GM18526 (cell line): Measurements from ENCODE around the gene MYH10.

ENCODE experiments used
- POLR2A ChIP-seq: IDR thresholded peaks from 3 replicates; pipeline ENCODE4 v1.6.1; 2011; ENCODE audit not compliant: insufficient read length; ENCODE audit errors: extremely low read depth

The MYH10 gene

DNA sequence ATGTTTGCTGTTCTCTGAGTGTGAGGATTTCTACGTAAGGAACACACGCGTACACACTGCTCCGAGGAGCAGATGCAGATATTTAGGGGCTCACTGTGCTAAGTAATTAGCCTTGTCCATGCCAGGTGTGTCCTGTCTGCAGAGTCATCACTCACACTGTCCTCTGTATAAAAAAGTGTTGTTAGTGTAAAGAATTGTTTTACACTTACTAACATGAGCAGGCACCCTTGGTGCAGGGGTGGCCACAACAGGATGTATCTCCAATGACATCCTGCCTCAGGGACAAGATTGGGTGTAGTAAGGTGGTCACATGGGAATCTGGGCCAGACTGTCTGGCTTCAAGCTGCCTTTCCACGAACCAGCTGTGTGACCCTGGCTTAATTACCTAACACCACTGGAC lies 130.9 kb downstream of the MYH10 start:
- TF ChIP-seq POLR2A, result no peak

DNA sequence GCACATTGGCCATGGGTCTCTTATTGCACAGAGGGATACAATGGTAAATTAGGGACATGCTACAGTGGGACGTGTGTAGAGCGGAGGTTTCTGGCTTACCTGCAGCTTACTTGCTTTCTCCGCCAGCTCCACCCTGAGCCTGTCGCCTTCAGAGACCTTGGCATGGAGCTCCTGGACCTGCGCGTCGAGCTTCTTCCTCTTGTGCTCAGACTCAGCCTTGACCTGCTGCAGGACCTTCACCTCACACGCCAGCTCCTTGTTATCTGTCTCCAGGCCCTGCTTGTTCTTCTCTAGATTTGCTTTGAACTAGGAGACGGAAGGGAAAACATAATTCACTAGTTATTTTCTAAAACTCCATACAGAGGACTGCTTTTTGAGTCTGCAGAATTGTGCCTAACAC lies 131.4 kb downstream of the MYH10 start:
- TF ChIP-seq POLR2A, result no peak

DNA sequence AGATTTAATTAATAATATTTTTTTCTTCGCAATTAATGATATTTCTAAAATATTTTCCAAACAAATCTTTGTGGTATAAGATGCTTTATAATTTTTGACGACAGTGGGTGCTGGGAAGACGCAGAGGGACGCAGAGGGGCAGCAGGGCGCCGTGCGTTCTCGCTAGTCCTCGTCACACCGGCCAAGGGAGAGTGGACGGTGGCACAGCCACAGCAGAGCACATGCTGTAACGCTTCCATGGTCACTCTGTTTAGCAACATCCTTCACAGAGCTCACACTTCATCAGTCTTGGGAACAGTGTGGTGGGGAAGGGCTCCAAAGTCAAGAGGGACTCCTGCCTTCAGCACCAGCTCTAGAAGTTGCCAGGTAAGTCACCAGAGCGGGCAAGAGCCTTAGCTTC lies 134.4 kb downstream of the MYH10 start:
- TF ChIP-seq POLR2A, result no peak

DNA sequence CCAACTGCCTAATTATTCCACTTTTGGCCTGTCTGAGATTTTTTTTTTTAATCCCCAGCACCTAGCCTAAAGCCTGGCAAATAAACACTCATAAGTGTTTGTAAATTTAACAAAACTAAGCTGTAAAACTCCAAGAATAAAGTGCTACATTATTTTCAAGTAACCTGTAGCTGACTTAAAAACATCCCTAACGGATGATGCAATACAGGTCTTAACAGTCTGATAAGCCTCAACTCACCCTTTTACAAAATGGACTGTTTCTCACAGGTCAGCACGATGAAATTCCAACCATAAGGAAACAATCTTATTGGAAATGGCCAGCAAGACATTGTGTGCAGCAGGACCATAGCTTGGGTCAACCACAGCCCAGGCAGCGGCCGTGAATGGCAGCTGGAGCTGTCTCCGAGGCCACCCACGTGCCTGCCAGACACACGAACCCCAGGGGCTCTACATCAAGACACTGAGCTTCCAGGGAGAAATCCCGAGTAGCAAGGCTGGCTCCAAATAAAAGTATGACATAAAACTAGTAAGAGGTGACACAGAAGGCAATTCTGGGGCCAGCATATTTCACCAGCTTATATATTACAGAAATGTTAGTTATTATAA lies 135.9 kb downstream of the MYH10 start:
- no peak for TF ChIP-seq POLR2A

DNA sequence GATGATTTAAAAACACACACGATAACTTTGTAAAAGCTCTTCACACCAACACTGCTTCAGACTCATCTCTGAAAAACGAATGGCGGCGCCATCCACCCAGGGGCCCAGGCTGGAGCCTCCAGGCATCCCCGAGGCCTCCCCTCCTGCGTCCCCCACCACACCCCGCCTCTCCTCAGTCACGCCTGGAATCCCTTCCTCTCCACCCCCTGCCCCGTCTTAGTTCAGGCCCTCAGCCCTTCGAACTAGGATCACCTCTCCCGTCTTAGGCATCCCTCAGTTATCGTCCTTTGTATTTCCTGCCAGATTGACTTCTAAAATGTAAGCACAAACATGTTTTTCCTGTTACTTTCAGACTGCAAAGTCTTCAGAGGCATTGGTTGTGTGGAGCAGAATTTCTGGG lies 136.5 kb downstream of the MYH10 start:
- TF ChIP-seq POLR2A, result no peak

DNA sequence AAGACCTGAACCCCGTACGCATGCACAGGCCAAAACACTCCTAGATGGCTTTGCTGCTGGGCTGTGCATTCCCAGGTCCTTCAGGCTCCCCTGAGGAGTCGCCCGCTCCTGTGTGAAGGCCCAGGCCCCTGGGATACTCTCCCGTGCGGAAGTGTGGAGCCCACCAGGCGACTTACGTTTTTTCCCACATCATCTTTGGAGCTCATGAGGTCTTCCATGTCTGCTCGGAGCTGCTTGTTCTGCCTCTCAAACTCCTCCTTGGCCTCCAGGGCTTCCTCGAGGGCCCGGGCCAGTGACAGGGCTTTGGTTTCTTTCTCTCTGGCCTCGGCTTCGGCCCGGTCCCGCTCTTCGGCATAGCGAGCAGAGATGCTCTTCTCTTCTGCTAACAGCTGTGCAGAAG lies 138.4 kb downstream of the MYH10 start:
- TF ChIP-seq POLR2A, result no peak

DNA sequence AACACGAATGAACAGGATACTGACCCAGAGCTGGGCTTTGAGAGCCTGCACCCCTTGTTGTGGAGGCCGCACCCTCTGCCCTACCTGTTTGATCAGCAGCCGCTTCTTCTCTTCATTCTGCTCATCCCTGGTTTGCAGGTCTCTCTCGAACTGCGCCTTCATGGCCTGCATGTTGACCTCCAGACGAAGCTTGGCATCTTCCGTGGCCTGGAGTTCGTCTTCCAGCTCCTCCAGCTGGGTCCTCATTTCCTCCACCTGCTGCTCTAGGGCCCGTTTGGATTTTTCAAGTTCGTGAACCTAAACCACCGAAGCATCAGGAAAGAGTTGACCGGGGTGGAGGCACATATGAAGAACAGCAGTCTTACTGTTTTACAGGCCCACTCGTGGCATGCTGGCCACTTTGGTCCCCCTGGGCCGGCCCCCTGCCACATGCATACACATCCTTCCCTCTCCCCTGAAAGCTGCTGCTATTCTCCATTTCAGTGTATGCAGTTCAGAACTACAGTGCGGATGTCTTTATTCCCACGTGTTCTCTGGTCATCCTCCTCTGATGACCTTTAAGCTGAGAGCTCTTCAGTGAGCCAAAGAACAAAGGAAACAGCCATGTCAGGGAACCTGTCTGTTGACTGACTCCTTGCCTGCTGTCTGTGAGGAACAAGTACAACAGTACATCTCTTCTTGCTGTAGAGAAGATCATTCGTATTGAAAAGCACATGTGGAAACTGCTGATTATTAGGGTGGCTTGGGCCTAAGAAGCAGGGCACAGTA lies 140.1 kb downstream of the MYH10 start:
- TF ChIP-seq POLR2A, result no peak

DNA sequence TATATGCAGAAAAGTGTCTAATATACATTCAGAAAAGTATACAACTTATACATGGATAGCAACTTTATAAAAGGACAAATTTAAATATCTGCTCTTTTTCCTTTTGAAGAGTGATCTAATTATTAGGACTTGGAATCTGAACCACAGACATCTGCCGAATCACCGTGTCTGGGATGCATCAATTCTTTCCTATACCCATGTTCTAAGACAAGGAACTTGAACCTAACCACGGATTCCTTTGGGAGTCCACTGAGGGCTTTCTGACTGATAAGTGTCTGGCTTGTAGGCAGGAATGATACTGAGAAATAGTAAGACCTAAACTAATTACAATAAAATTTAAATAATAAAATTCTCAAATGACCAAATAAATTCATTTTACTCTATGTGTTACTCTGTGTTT lies 140.7 kb downstream of the MYH10 start:
- TF ChIP-seq POLR2A, result no peak

DNA sequence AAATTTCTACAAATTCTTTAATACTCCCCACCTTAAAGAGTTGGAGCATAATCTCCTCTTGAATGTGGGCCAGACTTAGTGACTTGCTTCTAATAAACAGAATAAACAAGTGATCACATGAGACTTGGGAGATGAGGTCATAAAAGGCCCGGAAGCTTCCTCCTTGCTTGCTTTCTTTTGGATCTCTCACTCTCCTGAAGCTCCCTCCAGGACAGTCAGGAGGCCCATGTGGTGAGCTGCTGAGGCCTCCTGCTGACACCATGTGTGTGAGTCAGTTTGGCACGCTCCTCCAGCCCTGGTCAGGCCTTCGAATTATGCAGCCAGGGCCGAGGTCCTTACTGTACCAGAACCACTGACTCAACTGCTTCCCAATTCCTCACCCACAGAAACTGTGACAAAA lies 141.6 kb downstream of the MYH10 start:
- TF ChIP-seq POLR2A, result no peak

DNA sequence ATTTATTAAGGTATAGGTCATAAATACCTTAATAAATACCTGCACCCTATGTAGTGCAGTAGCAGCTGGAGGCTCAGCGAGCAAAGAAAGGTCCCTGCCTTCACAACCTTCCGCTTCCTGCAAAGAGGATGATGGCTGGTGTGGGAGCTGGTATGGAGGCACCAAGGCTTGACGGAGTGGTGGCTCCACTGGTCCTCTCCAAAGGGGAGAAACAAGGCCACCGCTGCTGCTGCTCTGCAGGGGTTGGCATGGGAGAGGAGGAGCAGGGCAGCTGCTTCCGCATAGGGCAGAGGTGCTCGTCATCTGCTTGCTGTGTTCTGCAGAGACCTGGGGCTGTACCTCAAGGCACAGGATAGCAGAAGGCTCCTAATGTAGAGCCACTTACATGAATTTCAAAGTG lies 142.0 kb downstream of the MYH10 start:
- no peak for TF ChIP-seq POLR2A

DNA sequence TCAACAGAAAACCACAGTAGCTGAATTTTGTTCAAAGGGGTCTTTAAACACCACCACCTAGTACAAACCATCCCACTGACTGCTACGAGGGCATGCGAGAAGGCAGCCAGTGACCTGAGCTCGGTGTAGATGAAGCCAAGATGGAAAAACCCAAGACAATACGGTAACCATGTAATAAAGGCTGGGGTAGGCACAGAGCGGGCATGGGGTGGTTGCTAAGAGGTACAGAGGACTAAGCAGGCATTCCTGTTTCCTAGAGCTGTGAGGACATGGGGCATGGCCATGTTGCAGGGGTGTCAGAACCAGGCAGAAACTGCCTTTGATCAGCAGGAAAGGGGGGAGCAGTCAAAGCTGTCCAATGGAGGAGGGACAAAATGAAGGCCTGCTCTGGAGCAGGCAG lies 142.8 kb downstream of the MYH10 start:
- TF ChIP-seq POLR2A, result no peak

DNA sequence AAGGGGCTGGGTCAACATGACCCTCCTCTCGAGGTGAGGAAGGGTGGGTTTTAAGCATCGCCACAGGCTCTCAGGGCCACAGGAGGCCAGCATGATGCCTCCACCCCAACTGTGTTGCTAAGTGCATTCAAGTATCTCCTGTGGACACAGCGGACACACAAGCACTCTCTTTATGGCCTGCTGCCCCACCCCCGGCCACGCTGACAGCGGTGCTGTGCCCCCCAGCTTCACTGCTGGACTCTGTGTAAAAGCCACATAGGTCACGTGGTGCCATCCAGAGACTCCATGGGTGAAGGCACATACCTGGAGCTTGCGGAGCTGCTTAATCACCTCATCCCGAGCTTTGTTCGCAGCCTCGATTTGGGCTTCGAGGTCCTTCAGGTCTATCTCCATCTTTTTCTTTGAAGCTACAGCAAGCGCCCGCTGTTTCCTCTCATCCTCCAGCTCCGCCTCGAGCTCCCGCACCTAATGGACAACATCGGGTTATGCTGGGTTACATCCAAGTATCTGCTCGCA lies 143.3 kb downstream of the MYH10 start:
- TF ChIP-seq POLR2A, result no peak

DNA sequence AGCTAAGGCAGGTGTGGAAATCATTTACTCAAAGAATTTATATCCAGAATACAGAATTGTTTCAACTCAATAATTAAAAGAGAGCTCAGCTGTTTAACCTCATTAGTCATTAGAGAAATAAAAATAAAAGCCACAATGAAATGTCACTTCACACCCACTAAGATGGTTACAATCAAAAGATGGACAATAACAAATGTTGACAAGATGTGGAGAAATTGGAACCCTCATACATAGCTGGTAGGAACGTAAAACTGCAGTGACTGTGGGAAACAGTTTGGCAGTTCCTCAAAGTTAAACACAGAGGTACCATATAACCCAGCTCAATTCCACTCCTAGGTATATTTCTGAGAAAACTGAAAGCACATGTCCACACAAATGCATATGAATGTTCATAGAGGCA lies 145.0 kb downstream of the MYH10 start:
- TF ChIP-seq POLR2A, result no peak

DNA sequence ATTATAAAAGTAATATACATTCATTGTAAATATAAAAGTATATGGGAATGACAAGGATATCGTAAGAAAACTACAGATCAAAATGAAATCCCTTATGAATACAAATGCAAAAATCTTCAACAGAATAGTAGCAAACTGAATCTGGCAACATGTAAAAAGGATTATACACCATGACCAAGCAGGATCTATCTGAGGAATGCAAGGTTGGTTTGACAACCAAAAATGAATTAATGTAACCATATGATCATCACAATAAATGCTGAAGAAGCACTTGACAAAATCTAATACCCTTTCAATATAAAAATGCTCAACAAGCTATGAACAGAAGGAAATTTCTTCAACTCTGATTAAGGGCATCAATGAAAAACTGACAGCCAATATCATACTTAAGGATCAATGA lies 146.1 kb downstream of the MYH10 start:
- TF ChIP-seq POLR2A, result no peak

DNA sequence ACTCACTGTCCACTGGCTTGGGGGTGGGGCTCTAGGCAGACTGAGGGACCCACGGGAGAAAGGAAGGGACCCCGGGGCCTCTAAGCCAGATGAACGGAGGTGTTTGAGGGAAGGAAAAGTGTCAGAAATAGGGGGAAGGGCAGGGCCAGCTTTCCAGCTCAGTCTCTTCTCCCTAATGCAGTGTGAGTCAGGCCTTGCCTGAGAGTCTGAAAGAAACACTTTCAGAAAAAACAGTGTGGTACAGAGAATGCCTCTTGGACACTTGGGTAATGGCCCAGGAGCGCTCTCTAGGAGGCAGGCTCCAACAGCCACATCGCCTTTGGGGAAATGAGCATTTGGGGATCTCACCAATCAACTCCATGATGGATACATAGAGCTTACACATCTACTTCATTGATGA lies 148.0 kb downstream of the MYH10 start:
- no peak for TF ChIP-seq POLR2A

DNA sequence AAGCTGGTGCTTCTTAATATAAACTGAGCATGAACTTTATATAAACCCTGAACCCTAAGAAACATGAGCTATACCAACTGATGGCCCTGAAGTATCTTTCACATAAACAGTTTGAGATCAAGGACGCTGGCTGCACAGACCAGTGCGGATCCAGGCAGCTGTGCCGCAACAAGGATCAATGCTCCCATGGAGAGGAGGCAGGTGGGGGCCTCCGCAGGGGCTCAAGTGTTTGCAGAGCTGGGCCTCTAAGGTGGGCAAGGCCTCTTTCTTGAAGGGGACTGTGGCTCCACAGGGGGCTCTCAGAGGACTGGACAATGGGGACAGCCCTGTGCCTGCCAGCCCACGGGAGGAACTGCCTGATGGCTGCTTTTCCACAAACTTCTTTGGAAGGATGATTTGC lies 148.8 kb downstream of the MYH10 start:
- TF ChIP-seq POLR2A, result no peak

DNA sequence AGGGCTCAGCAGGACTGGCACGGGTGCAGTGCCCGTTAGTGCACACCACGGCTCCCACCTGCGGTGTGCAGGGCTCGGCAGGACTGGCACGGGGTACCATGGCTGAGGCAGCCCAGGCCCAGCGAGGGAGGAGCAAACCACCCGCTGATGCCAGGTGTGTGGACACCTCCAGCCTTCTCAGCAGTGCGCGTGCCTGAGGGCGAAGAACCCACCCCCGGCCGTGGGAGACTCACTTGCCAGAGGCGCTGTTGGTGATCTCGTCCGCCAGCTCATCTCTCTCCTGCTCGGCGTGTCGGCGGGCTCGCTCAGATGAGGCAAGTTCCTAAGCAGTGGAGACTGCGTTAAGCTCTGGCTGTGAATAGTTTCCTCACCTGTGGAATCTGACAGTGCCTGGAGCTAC lies 149.4 kb downstream of the MYH10 start:
- no peak for TF ChIP-seq POLR2A
